MCF 10A (cell line): Measurements from ENCODE around the gene AXIN2. TPM values are rescaled to one million over a fixed set of nuclear protein-coding genes. Genes with fewer than 3 reads are reported as not detected.

Source experiments
- BruUV-seq: library from RNA; stranded (reverse); fragments of 400-500 nt; replicated peaks from 2 replicates; lab custom pipeline; 2021; lab: Mats Ljungman, UMichigan
- CTCF ChIA-PET: fragments of 300-600 bp; sonication (Branson Sonifier 250); formaldehyde crosslinking; extraction: SDS; loops from one replicate; lab custom pipeline; 2021; ENCODE audit warnings: antibody characterized with exemption, inconsistent platforms; lab: Yijun Ruan, JAX
- POLR2A ChIA-PET: fragments of 300-600, 350-650 bp; sonication (Branson Sonifier 250); formaldehyde crosslinking; extraction: SDS; loops from one replicate; lab custom pipeline; 2020; ENCODE audit warnings: antibody characterized with exemption, inconsistent platforms; lab: Yijun Ruan, JAX
- DNase-seq: peaks from one replicate; pipeline ENCODE4 v3.0.0-alpha.2; 2018; ENCODE audit not compliant: unreplicated experiment
- H3K27ac Mint-ChIP-seq: one replicate; pipeline ENCODE4 v1.8.0; 2022; ENCODE audit warnings: mild to moderate bottlenecking, low read depth, mixed read lengths; ENCODE audit not compliant: unreplicated experiment
- H3K27me3 Mint-ChIP-seq: one replicate; pipeline ENCODE4 v1.8.0; 2022; ENCODE audit warnings: mixed read lengths; ENCODE audit not compliant: insufficient read depth, unreplicated experiment
- H3K36me3 Mint-ChIP-seq: one replicate; pipeline ENCODE4 v1.8.0; 2022; ENCODE audit warnings: mild to moderate bottlenecking, moderate library complexity, mixed read lengths; ENCODE audit not compliant: insufficient read depth, unreplicated experiment
- H3K4me1 Mint-ChIP-seq: one replicate; pipeline ENCODE4 v1.8.0; 2022; ENCODE audit warnings: mixed read lengths; ENCODE audit not compliant: insufficient read depth, unreplicated experiment
- H3K4me3 Mint-ChIP-seq: one replicate; pipeline ENCODE4 v1.8.0; 2022; ENCODE audit warnings: mild to moderate bottlenecking, moderate library complexity, mixed read lengths; ENCODE audit not compliant: unreplicated experiment
- H3K9me3 Mint-ChIP-seq: one replicate; pipeline ENCODE4 v1.8.0; 2022; ENCODE audit warnings: mixed read lengths; ENCODE audit not compliant: unreplicated experiment
- intact Hi-C: fragments of 100-400 bp; cut with micrococcal nuclease; formaldehyde crosslinking; loops from 2 replicates; pipeline ENCODE4 v1.14.1; 2022
- total RNA-seq: library from RNA; stranded (reverse); gene quantifications from 2 replicates; pipeline ENCODE4 v1.2.3, GENCODE V29; 2022
- TF ChIP-seq, protein P1 (sequence below): fragments of 200-600 bp; IDR thresholded peaks from one replicate; pipeline ENCODE4 v1.8.0; 2022; ENCODE audit warnings: antibody characterized with exemption, mild to moderate bottlenecking; ENCODE audit not compliant: unreplicated experiment

Gene AXIN2
- total RNA-seq, 1 experiment from 2014 or later, result 0.16 TPM

DNA sequence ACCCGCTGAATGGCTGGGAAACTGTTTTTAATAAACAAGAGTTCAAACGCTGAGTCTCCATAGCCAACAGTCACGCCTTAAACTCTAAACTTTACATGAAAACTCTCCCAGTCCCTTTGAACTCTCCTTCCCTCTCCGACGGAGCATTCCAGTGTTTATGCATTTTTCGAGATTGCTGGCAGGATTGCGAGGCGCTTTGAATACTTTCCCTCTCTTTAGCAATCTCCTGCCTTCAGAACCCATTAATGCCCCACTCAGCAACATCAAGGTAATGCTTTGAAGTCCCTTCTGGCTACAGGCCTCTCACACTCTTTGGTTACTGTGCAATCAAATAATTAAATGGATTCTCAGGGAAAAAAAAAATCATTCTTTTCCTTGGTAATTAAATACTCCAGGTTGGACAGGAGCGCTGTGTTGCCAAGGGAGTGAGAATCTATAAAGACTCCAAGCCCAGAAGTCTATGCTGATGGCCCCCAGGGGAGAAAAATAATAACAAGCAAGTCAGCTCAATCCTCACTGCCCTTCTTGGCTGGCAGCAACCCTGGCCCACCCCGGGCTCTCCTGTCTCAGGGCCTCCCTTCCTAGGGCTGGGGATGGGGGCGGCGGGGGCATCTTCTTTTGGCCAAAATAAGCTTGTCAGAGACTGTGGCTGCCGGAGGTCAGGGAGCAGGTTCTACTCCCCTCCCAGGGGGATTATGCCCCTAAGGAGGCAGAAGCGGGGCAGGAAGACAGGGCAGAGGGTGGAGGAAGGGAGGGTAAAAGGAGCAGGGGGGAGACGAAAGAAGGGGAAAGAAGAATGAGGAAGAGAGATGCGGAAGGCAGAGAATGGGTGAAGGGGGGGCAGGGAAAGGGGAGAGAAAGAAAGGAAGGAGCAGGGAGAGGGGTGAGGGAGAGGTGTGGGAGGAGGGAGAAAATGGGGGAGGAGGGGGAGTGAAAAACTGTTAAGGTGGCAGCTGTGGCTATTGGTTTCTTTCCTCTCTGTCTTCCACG, 45.2 kb downstream of the AXIN2 start:
- no peak for DNase-seq
- H3K4me3 Mint-ChIP-seq, result no peak overlapping the region

DNA sequence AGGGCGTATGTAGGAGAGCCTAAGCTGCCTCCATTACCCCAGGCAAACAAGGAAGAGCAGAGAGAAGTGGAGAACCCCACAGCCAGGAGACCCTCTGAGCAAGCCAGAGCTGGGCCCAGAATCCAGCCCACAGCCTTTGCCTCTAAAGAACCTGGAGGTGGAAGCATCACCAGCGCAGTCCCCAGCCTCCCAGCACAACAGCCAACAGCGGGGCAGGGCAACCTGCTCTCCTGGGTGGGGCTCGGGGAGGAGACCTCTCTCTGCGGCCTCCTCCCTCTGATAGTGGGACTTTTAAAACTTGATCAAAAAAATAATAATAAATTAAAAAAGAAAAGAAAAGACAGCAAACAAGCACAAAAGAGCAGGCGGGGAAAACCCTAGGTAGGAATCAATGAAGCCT, 45.9 kb downstream of the AXIN2 start:
- no peaks in the 10 kb centered on the region for H3K36me3 Mint-ChIP-seq
- intact Hi-C loops, result no loop called here
- no peak overlapping the region for H3K27ac Mint-ChIP-seq
- H3K27me3 Mint-ChIP-seq, result no peaks in the 10 kb centered on the region
- no peaks in the 10 kb centered on the region for H3K9me3 Mint-ChIP-seq
- TF ChIP-seq, protein P1, sequence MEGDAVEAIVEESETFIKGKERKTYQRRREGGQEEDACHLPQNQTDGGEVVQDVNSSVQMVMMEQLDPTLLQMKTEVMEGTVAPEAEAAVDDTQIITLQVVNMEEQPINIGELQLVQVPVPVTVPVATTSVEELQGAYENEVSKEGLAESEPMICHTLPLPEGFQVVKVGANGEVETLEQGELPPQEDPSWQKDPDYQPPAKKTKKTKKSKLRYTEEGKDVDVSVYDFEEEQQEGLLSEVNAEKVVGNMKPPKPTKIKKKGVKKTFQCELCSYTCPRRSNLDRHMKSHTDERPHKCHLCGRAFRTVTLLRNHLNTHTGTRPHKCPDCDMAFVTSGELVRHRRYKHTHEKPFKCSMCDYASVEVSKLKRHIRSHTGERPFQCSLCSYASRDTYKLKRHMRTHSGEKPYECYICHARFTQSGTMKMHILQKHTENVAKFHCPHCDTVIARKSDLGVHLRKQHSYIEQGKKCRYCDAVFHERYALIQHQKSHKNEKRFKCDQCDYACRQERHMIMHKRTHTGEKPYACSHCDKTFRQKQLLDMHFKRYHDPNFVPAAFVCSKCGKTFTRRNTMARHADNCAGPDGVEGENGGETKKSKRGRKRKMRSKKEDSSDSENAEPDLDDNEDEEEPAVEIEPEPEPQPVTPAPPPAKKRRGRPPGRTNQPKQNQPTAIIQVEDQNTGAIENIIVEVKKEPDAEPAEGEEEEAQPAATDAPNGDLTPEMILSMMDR, result no peak
- no peak overlapping the region for H3K4me3 Mint-ChIP-seq
- ChIA-PET CTCF (interaction anchor here (0.8 kb wide), 1 partner anchor 95 kb away, joined by 3 read pairs; no protein-coding TSS in a partner anchor), POLR2A (interaction anchor here (0.5 kb wide), 1 partner anchor 129 kb away, joined by 3 read pairs; no protein-coding TSS in a partner anchor)
- DNase-seq, result no peak
- peaks cover 10% of the 10 kb centered on the region for H3K4me1 Mint-ChIP-seq
- no TSS peak for BruUV-seq

More for the DNA sequence above, 45.2 kb downstream of the AXIN2 start:
- H3K9me3 Mint-ChIP-seq, result no peaks in the 10 kb centered on the region
- POLR2A ChIA-PET, result interaction anchor here (0.5 kb wide), 1 partner anchor 130 kb away, joined by 3 read pairs; no protein-coding TSS in a partner anchor
- H3K36me3 Mint-ChIP-seq, result no peaks in the 10 kb centered on the region
- intact Hi-C loops, result no loop called here
- H3K27ac Mint-ChIP-seq, result no peak overlapping the region
- TF ChIP-seq, protein P1, result no peak
- H3K27me3 Mint-ChIP-seq, result no peaks in the 10 kb centered on the region
- H3K4me1 Mint-ChIP-seq, result peaks cover 10% of the 10 kb centered on the region
- CTCF ChIA-PET, result interaction anchor here (0.6 kb wide), 1 partner anchor 276 kb away, joined by 3 read pairs; no protein-coding TSS in a partner anchor
- no TSS peak for BruUV-seq

DNA sequence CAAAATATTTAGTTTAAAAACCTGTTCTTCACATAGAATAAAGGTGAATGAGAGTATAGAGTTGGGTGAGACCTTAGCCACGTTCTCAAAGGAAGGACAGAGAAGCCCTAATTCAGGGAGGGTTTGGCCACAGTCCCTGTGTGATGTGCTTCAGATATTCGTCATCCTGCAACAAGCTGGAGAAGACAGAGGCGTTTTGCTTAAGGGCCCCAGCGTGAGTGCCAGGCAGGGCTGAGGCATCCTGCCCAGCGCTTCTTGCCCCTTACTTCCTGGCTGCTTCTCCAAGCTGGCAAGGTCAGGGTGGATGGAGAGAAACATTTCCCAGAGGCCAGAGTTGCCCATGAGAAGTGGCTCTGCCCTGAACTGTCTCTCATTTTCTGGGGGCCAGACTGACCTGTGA, 46.9 kb downstream of the AXIN2 start:
- Mint-ChIP-seq H3K4me1 (peaks cover 10% of the 10 kb centered on the region), H3K9me3 (no peaks in the 10 kb centered on the region), H3K27me3 (no peaks in the 10 kb centered on the region), H3K4me3 (no peak overlapping the region), H3K36me3 (no peaks in the 10 kb centered on the region), H3K27ac (no peak overlapping the region)
- CTCF ChIA-PET, result interaction anchor here (0.6 to 0.8 kb wide), 2 partner anchors 9 to 94 kb away, joined by 3 read pairs; no protein-coding TSS in a partner anchor
- DNase-seq, result peak; percentile 63
- POLR2A ChIA-PET, result interaction anchor here (1.5 kb wide), 1 partner anchor 14 kb away, joined by 3 read pairs; no protein-coding TSS in a partner anchor
- TF ChIP-seq, protein P1, result no peak
- intact Hi-C loops, result no loop called here
- BruUV-seq, result no TSS peak

DNA sequence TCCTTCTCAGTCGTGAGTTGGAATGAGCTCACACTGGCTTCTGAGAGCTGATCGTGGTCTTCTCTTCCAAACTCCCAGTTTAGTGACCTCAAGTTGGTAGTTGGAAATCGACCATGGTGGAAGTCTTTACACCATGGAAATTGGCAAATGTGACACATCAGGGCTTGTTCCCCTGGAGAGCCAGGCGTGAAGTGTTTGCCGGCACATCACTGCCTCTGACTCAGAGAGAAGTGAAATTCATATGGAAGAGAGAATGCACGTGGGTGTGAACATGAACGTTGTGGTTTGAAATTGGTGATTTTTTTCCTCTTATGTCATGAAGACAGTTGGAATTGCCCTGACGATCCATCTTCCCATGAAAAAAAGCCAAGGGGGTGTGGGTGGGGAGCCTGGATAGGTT, 47.4 kb downstream of the AXIN2 start:
- H3K27ac Mint-ChIP-seq, result no peak overlapping the region
- CTCF ChIA-PET, result interaction anchor here (0.6 kb wide), 1 partner anchor 1162 kb away, joined by 4 read pairs; no protein-coding TSS in a partner anchor

More for the DNA sequence above, 47.4 kb downstream of the AXIN2 start:
- DNase-seq, result peak; percentile 62
- Mint-ChIP-seq H3K4me1 (peaks cover 10% of the 10 kb centered on the region), H3K36me3 (no peaks in the 10 kb centered on the region), H3K9me3 (no peaks in the 10 kb centered on the region), H3K27me3 (no peaks in the 10 kb centered on the region), H3K4me3 (no peak overlapping the region)
- BruUV-seq, result no TSS peak
- intact Hi-C loops, result no loop called here
- POLR2A ChIA-PET, result interaction anchor here (0.7 to 1.5 kb wide), 2 partner anchors 14 to 20 kb away, joined by 3 read pairs; no protein-coding TSS in a partner anchor
- TF ChIP-seq, protein P1, result no peak
